GM19467 (cell line): Measurements from ENCODE around the gene PHEX.

ENCODE experiments used
- ATAC-seq: cut with Tn5 transposase; IDR thresholded peaks from one replicate; pipeline ENCODE4 v1.9.1; 2021; ENCODE audit warnings: mild to moderate bottlenecking, moderate library complexity; ENCODE audit not compliant: unreplicated experiment

Gene PHEX

GRCh38 chrX:22141047-22141730 is 109.1 kb downstream of the PHEX start:
- no peak for ATAC-seq

GRCh38 chrX:22147214-22147613 is 115.1 kb downstream of the PHEX start:
- ATAC-seq: no peak

- no peak for ATAC-seq
Observed at GRCh38 chrX:22147942-22148341, 115.8 kb downstream of the PHEX start.

- ATAC-seq: no peak
Observed at GRCh38 chrX:22148565-22148964, 116.4 kb downstream of the PHEX start.

GRCh38 chrX:22150371-22150770 is 118.2 kb downstream of the PHEX start:
- ATAC-seq: no peak

GRCh38 chrX:22155126-22155525 is 123.0 kb downstream of the PHEX start:
- no peak for ATAC-seq

- no peak for ATAC-seq
Observed at GRCh38 chrX:22159071-22159470, 126.9 kb downstream of the PHEX start.

GRCh38 chrX:22163326-22163725 is 131.2 kb downstream of the PHEX start:
- ATAC-seq: no peak

- no peak for ATAC-seq
Observed at GRCh38 chrX:22164770-22165388, 132.8 kb downstream of the PHEX start.

- no peak for ATAC-seq
Observed at GRCh38 chrX:22165732-22166457, 133.8 kb downstream of the PHEX start.

GRCh38 chrX:22171287-22172060 is 139.3 kb downstream of the PHEX start:
- no peak for ATAC-seq

- no peak for ATAC-seq
Observed at GRCh38 chrX:22173966-22174365, 141.8 kb downstream of the PHEX start.

- no peak for ATAC-seq
Observed at GRCh38 chrX:22177950-22178515, 145.9 kb downstream of the PHEX start.

GRCh38 chrX:22184096-22184495 is 152.0 kb downstream of the PHEX start:
- ATAC-seq: no peak

- no peak for ATAC-seq
Observed at GRCh38 chrX:22186165-22186564, 154.0 kb downstream of the PHEX start.

GRCh38 chrX:22192419-22193060 is 160.4 kb downstream of the PHEX start:
- ATAC-seq: peak; percentile 95

- ATAC-seq: no peak
Observed at GRCh38 chrX:22193851-22194659, 161.9 kb downstream of the PHEX start.

GRCh38 chrX:22194660-22194945 is 162.5 kb downstream of the PHEX start:
- ATAC-seq: no peak

GRCh38 chrX:22196149-22196548 is 164.0 kb downstream of the PHEX start:
- ATAC-seq: no peak

GRCh38 chrX:22202251-22202650 is 170.1 kb downstream of the PHEX start:
- ATAC-seq: no peak
